SK-N-MC (cell line): ENCODE measurements around the gene FGF3.

Experiments used
- EZH2 ChIP-seq: fragments of 200-600 bp; sonication (generic); IDR thresholded peaks from one replicate; pipeline ENCODE4 v1.6.1; 2017; ENCODE audit warnings: antibody characterized with exemption
- FOXP2 ChIP-seq: optimal IDR thresholded peaks from 2 replicates; pipeline ENCODE3; 2011; ENCODE audit warnings: mild to moderate bottlenecking, moderate library complexity; ENCODE audit not compliant: insufficient read depth; ENCODE audit errors: extremely low read length, control extremely low read depth
- POLR2AphosphoS5 ChIP-seq: IDR thresholded peaks from 2 replicates; pipeline ENCODE4 v1.6.1; 2012; ENCODE audit warnings: mild to moderate bottlenecking, low read depth, low read length, borderline replicate concordance

- TF ChIP-seq EZH2 (no peak), POLR2AphosphoS5 (no peak), FOXP2 (no peak)
Observed at GRCh38 chr11:69842746-69843528, 23.7 kb upstream of the FGF3 start.
